GM10266 (cell line): ENCODE measurements around the gene MAGOHB.

Source experiments
- DNase-seq: peaks from one replicate; pipeline ENCODE4 v3.0.0; 2012; ENCODE audit errors: extremely low spot score
- TF ChIP-seq, protein P1 (sequence below): IDR thresholded peaks from 2 replicates; pipeline ENCODE4 v1.5.1; 2012; ENCODE audit warnings: mild to moderate bottlenecking, low read depth; ENCODE audit not compliant: control insufficient read depth, insufficient read depth; ENCODE audit errors: missing control alignments

Gene MAGOHB

GRCh38 chr12:10623131-10623530 is 9.7 kb upstream of the MAGOHB start:
- DNase-seq = no peak
- TF ChIP-seq, protein P1, sequence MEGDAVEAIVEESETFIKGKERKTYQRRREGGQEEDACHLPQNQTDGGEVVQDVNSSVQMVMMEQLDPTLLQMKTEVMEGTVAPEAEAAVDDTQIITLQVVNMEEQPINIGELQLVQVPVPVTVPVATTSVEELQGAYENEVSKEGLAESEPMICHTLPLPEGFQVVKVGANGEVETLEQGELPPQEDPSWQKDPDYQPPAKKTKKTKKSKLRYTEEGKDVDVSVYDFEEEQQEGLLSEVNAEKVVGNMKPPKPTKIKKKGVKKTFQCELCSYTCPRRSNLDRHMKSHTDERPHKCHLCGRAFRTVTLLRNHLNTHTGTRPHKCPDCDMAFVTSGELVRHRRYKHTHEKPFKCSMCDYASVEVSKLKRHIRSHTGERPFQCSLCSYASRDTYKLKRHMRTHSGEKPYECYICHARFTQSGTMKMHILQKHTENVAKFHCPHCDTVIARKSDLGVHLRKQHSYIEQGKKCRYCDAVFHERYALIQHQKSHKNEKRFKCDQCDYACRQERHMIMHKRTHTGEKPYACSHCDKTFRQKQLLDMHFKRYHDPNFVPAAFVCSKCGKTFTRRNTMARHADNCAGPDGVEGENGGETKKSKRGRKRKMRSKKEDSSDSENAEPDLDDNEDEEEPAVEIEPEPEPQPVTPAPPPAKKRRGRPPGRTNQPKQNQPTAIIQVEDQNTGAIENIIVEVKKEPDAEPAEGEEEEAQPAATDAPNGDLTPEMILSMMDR = no peak

GRCh38 chr12:10621278-10621677 is 7.9 kb upstream of the MAGOHB start:
- no peak for DNase-seq
- TF ChIP-seq, protein P1 = no peak

DNA sequence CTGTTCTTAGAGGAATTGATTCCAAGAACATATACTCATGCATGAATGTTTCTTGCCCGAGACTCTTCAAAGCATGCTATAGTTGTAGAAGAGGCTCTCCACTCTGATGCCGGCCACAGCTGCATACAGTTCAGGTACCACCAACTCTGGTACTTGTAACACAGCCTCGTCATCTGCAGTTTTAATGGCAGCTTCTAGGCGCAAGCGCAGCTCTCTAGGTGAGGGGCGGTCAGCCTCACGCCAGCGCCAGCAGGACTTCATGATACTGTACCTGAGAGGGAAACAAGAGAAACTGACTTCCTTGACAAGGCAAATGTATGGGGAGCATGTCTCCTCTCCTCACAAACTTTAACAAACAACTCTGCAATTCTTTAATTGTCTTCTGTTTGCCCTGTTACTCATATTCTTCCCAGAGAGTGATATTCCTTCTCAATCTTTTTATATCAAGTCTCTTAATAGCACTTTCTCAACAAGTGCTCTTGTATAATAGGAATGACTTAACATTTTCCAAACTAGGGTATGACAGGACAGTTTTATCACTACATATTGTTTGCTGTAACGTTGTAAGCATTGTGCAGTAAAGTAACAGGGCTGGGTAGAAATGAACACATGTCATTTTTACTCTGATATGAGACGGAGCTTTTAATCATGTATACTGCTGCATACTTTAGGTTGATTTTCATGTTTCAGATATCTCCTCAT is 6.8 kb upstream of the MAGOHB start:
- TF ChIP-seq, protein P1 = no peak
- DNase-seq = no peak

- TF ChIP-seq, protein P1 = no peak
- DNase-seq = no peak
These were observed 5.1 kb upstream of the MAGOHB start for GRCh38 chr12:10618338-10618987.

GRCh38 chr12:10617863-10618262 is 4.5 kb upstream of the MAGOHB start:
- TF ChIP-seq, protein P1 = no peak
- no peak for DNase-seq

GRCh38 chr12:10615532-10615931 is 2.1 kb upstream of the MAGOHB start:
- TF ChIP-seq, protein P1 = no peak
- no peak for DNase-seq

GRCh38 chr12:10614056-10614370 is 604 bp upstream of the MAGOHB start:
- TF ChIP-seq, protein P1 = no peak

More at GRCh38 chr12:10614056-10614370, 604 bp upstream of the MAGOHB start:
- no peak for DNase-seq
